HG03520 (cell line): Measurements from ENCODE around the gene STIMATE.

Experiments used
- ATAC-seq: cut with Tn5 transposase; IDR thresholded peaks from one replicate; pipeline ENCODE4 v1.9.1; 2021; ENCODE audit warnings: mild to moderate bottlenecking, moderate library complexity; ENCODE audit not compliant: unreplicated experiment

The STIMATE gene

DNA sequence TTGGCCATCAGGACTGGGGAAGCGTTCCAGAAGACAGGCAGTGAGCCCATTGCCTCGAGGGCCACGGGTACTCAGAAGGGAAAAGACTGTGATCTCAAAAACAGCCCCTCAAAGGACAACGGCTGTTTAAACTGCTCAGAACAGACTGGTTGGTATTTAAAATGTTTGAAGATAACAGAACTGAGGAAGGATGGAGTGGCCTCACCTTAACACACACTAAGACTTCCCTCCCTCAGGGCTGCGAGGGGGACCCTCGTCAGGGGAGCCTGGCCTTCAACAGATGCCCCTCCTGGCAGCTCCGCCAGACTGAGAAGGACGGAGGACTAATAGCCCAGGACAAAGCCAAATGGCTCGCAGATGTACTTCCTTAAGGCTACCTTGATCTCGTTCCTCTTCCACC lies 2.6 kb downstream of the STIMATE start:
- no peak for ATAC-seq

DNA sequence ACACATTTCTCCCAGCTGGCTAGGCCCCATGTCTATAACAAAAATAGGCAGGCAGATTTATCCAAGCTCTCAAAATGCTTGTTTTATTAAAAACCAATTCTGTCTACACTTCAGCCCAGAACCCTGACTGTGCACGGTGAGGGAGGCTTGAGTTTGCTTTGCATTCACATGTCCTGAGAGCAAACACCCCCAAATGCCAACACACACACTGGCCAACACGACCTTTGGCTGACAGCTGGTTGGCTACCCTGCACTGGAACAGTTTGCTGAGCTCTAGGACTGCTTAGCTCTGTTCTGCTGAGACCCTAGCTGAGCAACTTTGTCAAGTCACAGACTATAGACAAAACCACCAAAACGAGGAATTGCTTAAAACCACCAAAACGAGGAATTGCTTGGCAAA lies 3.6 kb downstream of the STIMATE start:
- no peak for ATAC-seq

DNA sequence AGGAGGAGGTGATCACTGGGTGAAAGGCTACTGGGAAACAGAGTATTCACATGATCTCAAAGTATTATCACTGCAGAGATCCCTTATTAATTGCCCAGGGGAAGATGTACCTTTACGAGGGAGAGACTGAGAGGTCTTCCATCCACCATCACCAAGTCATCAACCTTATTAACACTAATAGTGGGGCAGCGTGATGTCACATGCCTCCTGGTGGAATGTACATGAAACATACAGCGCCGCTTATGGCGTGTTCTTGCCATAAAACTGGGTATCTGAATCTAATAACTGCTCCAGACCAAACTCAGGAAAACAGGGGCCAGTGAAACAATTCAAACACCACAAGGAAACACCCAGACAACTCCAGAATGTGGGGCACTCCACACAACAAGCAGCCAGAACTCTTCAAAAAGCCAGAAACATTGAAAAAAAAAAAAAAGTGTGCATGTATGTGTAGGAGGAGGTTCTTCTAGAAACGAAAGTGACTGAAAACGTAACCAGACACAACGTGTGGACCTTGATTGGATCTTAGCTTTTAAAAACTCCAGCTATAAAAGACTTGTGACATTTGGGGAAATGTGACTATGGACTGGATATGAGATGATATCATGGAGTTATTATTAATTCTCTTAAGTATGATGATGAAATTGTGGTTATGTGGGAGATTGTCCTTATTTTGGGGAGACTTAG lies 4.6 kb downstream of the STIMATE start:
- ATAC-seq: no peak

DNA sequence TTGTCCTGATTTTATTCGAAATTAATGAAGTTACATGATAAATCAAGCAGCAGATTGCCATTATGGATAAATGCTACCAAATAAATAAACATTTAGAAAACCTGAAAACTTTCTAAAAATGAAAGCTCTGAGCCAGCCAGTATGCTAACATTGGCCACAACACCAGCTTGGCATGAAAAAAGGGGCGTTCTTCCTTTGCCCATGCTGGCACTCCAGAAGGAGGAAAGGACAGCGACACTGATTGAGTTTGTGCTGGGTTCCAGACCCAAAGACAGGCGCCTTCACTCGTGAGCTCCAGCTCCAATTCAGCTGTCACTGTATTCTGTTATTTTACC lies 5.1 kb downstream of the STIMATE start:
- ATAC-seq: no peak

DNA sequence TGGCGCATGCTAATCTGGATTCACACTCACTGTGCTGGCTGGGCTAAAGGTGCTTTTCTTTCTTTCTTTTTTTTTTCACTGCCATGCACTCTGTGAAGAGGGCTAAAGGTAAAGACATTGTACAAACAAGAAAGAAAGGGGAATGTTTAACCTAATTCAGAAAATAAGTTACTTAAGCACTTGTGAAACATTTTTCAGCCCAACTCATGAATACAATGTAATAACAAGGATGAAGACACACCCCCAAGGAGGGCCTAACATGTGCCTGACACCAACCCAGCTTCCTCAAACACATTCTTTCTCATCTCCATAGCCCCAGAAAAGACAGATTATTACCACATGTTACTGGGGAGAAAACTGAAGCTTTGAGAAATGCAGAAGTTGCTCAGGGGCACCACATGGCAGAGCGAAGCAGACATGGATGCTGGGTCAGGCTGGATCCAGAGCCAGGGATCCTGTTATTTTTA lies 5.7 kb downstream of the STIMATE start:
- ATAC-seq: no peak

DNA sequence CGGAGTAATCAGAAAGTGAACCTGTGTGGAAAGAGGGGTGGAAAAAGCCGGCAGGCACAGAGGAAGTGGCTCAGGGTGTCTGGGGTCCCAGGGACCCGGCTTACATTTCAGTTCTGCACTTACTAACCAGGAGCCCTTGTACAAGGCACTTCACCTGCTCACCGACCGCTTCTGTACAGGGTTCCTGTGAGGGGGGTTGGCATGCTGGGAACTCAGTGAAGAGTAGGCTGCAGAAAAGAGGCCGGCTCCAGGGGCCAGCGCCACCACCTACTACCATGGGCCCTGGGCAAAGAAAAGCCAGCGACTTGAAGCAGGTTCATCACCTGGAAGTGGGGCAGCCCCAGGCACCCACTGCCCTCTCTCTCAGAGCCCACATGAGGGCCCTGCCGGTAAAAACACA lies 6.2 kb downstream of the STIMATE start:
- no peak for ATAC-seq

DNA sequence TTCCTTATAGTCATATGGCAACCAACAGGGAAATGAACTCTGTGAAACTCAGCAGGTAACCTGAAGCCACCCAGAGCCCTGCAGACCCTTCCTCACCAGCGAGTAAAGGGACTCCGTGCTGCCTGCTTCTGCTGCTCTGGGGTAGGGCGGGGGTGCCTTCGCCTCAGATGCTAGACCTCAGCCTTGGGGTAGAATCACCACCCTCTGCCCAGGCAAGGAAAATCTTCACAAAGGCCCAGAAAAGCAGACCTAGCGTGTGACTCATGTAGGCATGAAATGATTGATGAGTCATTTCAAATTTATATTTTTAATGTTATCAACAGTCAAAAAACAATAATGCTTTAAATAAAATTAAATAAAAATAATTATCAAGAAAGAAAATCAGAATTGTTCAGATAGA lies 6.6 kb downstream of the STIMATE start:
- ATAC-seq: no peak

DNA sequence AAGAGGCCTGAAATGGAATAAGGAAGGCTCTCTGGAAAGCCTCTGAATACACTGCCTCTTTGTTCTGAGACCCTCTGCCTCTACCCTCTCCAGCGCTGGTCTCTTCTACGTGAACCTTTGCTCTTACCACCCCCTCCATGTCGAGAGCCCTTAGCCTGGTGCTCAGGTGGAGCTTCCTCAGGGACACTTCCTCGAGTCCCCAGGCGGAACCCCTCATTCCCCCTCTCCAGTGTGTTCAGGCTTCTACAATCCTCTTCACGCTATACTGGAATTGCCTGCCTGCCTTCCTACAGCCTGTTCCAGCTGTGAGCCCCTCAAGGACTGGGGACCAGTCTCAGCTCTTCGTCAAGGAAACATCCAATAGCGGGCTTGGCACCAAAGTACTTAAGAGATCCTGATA lies 7.4 kb downstream of the STIMATE start:
- no peak for ATAC-seq

DNA sequence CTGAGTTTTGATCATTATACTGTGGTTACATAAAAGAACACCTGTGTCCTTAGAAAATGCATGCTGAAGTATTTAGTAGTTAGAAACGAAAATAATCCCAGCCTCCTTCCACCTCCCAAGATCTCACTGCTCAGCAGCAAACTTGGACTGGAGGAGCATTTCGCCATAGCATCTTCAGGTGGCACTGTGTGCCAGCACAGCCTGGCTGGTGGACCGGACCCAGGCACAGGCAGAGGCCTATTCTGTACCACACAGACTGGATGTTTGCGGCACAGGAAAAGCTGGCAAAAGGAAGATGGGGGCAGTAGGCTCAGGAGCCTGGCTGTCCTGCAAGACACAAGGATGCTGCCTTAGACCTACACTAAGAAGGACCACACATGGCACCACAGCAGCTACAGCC lies 10.2 kb downstream of the STIMATE start:
- no peak for ATAC-seq

DNA sequence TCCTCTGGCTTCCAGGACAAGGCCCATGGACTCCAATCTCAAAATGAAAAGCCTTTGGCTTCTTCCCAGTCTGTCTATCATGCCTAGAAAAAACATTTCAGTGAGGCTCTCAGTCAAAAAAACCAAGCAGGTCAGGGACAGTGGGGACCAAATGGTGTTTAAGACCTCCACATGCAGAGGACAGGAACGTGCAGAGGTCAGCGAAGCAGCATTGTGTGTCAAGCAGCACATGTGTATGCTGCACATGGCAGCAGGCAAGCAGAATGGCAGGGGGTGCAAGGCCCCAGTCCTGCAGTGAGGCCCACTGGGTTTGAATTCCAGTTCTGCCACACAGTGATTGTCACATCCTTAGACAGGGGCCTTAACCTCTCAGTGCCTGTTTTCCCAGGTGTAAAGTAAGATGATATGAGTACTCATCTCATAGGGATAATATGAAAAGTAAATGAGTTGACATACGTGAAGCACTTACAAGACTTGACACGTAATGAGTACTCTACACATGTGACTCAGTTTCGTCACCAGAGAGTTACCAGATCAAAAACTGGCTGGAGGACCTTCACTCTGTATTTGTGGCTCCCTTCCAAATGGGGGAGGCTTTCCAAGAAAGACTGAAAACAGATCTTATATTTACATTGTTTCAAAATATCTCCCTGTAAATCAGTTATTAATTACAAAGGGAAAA lies 11.2 kb downstream of the STIMATE start:
- no peak for ATAC-seq

DNA sequence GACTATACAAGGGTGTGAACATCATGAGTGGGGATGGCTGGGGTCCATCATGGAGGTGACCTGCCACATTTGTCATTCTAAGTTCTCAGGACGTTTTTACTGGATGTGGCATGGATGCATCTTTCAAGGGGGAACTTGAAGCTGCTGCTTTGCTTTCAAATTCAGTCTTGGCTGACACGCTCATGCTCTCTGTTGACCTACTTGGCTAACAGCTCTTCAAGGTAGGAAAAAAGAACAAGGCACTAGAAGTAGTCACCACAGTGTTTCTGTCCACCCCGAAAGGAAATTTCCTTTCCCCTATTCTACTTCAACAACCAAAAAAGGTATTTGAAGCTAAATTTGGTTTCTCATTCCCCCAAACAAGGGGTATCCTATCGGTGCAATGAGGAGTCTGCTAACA lies 15.0 kb downstream of the STIMATE start:
- no peak for ATAC-seq

DNA sequence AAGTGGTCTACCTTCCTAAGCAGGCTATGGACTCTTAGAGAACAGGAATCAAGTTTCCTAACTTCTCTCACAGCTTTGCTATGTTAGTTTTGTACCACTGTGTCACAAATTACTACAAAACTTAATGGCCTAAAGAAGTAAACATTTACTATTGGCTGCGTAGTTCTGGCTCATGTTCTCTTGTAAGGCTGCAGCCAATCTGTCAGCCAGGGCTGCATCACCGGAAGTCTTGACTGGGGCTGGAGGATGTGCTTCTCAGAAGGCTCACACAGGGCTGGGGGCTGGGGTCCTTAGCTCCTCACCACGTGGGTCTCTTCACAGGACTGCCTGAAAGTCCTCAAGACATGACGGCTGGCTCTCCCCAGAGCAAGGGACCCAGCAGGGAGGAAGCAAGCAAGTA lies 15.5 kb downstream of the STIMATE start:
- no peak for ATAC-seq

DNA sequence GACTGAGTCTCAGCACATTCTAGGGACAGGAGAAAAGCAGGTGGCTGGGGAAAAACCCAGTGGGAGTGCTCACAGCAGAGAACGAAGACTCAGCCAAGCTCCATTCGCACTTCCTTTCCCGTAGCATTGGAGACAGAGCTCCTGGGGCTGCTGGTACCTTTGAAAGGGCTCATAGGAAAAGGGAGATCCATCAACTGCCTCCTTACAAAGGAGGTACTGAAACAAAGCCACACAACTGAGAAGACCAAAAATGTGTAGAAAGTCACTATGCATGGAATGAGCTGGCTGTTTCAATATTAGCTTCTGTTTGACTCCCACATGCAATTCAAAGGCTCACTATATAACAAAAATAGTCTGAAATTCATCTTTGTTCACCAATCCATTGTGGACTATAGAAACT lies 16.9 kb downstream of the STIMATE start:
- no peak for ATAC-seq

DNA sequence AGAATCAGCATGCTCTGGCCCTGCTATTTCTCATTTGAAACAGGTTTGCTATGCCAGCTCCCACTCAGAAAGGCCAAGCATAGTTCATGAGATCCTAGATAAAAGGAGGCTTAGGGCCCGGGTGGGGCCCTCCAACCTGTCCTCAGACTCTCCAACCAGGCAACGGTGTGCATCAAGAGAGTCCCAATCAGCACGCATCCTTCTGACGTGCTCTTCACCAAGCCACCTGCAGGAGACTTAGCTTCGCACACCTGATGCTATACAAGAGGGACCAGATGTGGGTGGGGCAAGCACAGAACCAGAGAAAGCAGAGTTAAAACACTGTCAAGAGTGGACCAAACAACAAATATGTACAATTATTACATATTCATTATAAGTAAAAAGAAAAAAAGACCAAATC lies 17.3 kb downstream of the STIMATE start:
- ATAC-seq: no peak

DNA sequence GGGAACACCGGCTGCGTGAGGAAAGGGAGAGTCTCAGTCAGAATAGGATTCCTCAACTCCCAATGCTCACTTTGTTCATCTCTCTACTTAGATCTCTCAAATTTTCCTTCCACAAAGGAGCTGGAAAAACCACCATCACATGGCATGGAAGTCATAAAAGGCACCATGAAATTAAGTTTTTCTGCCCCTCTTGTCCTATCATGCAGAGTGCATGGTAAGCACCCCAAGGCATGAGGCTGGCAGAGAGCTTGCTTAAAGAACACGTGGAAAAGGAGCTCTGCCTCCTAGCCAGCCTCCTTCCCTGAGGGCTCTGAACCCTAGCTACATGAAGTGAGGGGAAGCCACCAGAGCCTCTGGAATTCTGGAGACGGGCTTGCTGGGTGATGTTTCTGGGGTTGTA lies 17.8 kb downstream of the STIMATE start:
- ATAC-seq: no peak

DNA sequence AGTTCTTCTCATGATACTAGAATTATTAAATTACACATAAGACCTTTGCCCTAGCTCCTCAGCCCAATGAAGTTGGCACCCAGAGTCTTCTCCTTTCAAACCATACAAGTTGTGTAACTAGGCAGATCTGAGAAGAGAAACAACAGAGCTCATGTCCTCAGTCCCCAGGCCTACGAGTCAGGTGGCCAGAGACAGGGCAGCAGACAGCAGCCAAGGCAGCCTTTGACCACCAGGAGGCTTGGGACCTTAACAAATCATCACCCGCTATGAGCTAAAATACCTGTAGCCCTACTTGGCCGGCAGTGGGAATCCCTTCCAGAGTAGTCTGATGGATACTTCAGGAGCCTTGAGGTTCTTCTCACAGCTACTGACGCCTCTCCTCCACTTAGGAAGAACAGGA lies 18.3 kb downstream of the STIMATE start:
- no peak for ATAC-seq

DNA sequence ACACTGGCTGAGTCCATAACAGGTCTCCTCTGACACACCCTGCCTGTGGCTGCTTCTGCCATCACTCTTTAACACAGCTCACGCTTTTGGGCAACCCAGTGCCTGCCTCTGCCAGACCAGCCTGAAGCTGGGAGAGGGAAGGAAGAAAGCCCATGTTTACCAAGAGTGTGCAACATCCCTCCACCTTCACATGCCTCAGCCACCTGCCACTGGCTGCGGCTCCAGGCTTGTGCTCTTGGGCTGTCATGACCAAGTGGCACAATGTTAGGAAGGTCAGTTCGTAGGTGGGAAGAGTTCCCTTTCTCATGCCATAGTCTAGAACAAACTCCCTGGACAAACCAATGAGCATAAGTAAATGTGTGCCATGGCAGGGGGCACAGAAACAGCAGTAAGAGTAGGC lies 20.3 kb downstream of the STIMATE start:
- no peak for ATAC-seq

DNA sequence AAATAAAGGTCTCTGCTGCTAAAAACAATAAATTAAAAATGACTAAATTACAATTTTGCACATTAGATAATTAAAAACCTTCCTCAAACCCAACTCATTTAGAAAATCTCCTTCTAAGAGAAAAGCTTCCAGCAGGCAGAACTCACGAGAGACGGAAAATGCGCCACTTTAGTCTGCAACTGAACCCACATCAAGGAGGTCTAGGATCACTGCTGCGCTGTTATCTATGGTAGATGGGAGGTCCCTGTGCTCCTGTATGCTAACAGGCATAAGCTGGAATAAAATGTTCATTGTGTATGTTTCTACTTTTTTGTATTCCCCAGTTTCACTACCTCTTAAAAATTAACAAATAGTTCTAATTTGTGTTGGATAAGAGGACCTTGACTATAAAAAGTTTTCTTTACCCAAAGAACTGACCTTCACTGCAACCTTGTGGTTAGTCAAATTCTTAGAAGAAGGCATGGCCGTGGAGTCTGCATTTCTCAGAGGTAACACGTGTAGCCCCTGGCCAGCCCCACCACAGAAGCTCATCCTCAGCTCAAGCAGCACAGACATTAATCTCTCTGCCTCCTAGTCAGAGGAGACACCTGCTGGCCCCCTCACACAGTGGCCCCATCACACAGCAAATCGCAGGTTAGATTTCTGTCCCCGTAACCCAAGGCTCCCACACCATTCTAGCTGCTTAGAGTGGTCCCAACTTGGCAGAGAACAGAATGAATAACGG lies 22.3 kb downstream of the STIMATE start:
- ATAC-seq: no peak

DNA sequence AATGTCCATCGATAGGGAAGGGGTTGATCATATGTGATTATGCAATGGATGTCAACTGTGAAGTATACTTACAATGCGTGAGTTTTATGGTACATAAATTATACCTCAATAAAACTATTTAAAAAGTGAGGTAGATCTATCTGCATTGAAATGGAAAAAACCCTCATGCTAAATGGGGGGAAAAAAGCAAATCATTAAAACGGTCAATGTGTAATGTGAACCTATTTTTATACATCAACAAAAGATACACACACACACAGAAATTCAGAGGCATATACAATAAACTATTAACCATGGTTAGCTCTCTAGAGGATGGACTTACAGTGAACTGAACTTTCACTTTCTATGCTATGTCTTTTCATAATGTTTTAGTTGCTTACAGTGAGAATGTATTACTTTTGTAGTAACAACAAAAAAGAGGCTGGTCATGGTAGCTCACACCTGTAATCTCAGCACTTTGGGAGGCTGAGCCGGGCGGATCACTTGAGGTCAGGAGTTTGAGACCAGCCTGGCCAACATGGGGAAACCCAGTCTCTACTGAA lies 23.1 kb downstream of the STIMATE start:
- ATAC-seq: no peak

DNA sequence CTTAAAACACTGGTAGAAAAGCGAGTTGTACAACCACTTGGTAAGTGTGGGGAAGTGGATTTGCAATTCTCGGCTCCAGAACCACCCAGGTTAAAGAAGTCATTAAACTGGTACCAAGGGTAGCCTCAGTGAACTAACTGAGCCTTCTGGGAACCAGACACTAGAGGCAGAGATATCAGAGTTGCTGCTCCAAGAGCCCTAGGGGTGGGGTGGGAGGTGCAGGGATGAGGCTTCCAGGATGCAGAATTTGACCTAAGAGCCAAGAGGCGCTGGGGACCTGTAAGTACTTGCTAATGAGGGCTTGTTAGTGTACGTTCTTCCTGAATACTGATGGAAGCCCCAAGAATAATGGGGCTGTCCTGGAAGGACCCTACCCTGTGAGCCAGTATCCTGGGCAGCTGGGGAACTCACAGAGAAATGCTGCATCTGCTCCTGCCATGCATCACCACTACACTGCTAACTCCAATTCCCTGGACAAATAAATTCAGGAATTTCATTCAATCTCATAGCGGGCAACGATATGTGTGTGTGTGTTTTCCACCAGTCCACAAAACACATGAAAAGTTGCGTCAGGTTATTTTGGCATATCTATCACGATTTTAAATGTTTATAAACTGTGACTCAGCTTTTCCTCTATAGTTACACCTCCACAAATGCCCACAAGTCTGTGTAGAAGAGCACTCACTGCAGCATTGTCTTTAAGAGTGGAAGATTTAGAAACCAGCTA lies 23.8 kb downstream of the STIMATE start:
- no peak for ATAC-seq

DNA sequence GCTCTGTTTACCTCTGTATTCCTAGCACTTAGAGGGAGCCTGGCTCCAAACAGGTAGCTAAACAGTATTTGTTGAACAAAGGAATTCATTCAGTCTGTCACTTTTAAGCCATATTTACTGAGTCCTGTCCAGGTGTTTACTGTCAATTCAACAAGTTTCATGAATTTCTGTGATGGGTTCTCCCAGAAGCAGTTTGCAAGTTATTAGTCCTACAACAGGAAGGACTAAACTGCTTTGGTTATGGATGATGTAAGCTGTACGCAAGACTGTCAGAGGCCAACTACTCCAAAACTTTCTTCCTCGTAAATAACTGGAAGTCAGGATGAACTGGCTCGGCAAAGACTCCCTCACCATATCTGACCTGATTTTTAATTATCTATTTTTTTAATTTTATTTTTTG lies 25.1 kb downstream of the STIMATE start:
- no peak for ATAC-seq
